ENCODE data around the gene TGFBR3L. TPM values are rescaled to one million over a fixed set of nuclear protein-coding genes. Genes with fewer than 3 reads are reported as not detected.
A peak's percentile ranks its signal among the peaks of the same experiment; 100 is the strongest.

TGFBR3L gene
- total and polyA plus RNA-seq, 2 of the 13 experiments (the other 11 are each of a cell fraction or from before 2014, with no cell fraction given): 0.20 to 1.0 TPM

- peak; percentile 2; the same call in 1 of the 2 replicates for TF ChIP-seq ZNF280B (CRISPR knock-in tag; IDR thresholded peaks at IDR 0.05; ENCODE audit: borderline replicate concordance)
- no peak; the same call in 1 of the 2 replicates for TF ChIP-seq HOMEZ (CRISPR knock-in tag; IDR thresholded peaks at IDR 0.05; ENCODE audit: low read depth)
- peak; percentile 92 for TF ChIP-seq ZNF816 (CRISPR knock-in tag; IDR thresholded peaks at IDR 0.05; ENCODE audit: borderline replicate concordance)
- no peak for TF ChIP-seq ZNF382 (CRISPR knock-in tag; IDR thresholded peaks at IDR 0.05; ENCODE audit: borderline replicate concordance)
- peak; percentile 99 for TF ChIP-seq MXD4 (CRISPR knock-in tag; IDR thresholded peaks at IDR 0.05)
- no peak for TF ChIP-seq ATF6 (CRISPR knock-in tag; conservative IDR thresholded peaks at IDR 0.05)
- peak; percentile 30; the same call in 1 of the 2 replicates for TF ChIP-seq CBFB (CRISPR knock-in tag; IDR thresholded peaks at IDR 0.05)
- TF ChIP-seq NR2C2 (CRISPR knock-in tag; IDR thresholded peaks at IDR 0.05; ENCODE audit: borderline replicate concordance): peak; percentile 83
- TF ChIP-seq DRAP1 (CRISPR knock-in tag; IDR thresholded peaks at IDR 0.05): peak; percentile 75
- no peak; the same call in 1 of the 2 replicates for TF ChIP-seq ZBTB26 (CRISPR knock-in tag; IDR thresholded peaks at IDR 0.05; ENCODE audit: borderline replicate concordance)
- TF ChIP-seq FOXC1 (CRISPR knock-in tag; IDR thresholded peaks at IDR 0.05; ENCODE audit: borderline replicate concordance): peak; percentile 94; the same call in 1 of the 2 replicates
- no peak for TF ChIP-seq CTCF (CRISPR knock-in tag; IDR thresholded peaks at IDR 0.05)
- peak; percentile 98 for TF ChIP-seq YY1 (IDR thresholded peaks at IDR 0.05; ENCODE audit: insufficient read depth, insufficient replicate concordance, low read depth, low read length)
- TF ChIP-seq BRD4 (CRISPR knock-in tag; IDR thresholded peaks at IDR 0.05): peak; percentile 89
- TF ChIP-seq KLF13 (CRISPR knock-in tag; IDR thresholded peaks at IDR 0.05): no peak
- TF ChIP-seq HMG20B (CRISPR knock-in tag; conservative IDR thresholded peaks at IDR 0.05): 0 out of 2 replicates have a peak, but pooled peaks have one; percentile 21
- TF ChIP-seq DR1 (CRISPR knock-in tag; IDR thresholded peaks at IDR 0.05): peak; percentile 66
- TF ChIP-seq ZBTB8A (CRISPR knock-in tag; IDR thresholded peaks at IDR 0.05; ENCODE audit: borderline replicate concordance, low read depth): no peak
- 0 out of 2 replicates have a peak, but pooled peaks have one; percentile 31 for TF ChIP-seq ZNF343 (CRISPR knock-in tag; IDR thresholded peaks at IDR 0.05)
These were observed 29.0 kb downstream of the TGFBR3L start, which contains the start of gene TIMM44 (continued) for GRCh38 chr19:7943444-7944176.

Data from HepG2 (cell line).